ENCODE data around the gene SLC8A1. TPM values are rescaled to one million over a fixed set of nuclear protein-coding genes. Genes with fewer than 3 reads are reported as not detected.

The SLC8A1 gene
- total and polyA plus RNA-seq, 2 donors (not counting 1 experiment from before 2014, with no cell fraction given): 17.4 to 109 TPM

GRCh38 chr2:40450796-40451430, 977 bp downstream of the SLC8A1 start:
- peak; percentile 80 to 83 for DNase-seq (ENCODE audit: low read depth in 2 of 2)
- H3K27me3 ChIP-seq (ENCODE audit: control insufficient read depth, insufficient read depth, low read length): no peaks in the 10 kb centered on the region
- H3K9me3 ChIP-seq (ENCODE audit: control insufficient read depth, insufficient read depth, low read depth, low read length): no peaks in the 10 kb centered on the region
- peak overlapping the region; percentile 89 for H3K4me2 ChIP-seq (ENCODE audit: extremely low read depth, insufficient read depth, low read length)
- H2AFZ ChIP-seq (ENCODE audit: low read length): peak overlapping the region; percentile 90
- no peak for TF ChIP-seq CTCF (conservative IDR thresholded peaks at IDR 0.05 in 1 of 2, IDR thresholded peaks at IDR 0.05 in 1 of 2; ENCODE audit: low read depth in 1 of 2, low read length in 2 of 2)
- no peak for TF ChIP-seq EZH2 (IDR thresholded peaks at IDR 0.05; ENCODE audit: low read length, missing control alignments)
- peak overlapping the region; percentile 71 for H3K27ac ChIP-seq (ENCODE audit: insufficient read depth, low read length)
- peaks cover 18% of the 10 kb centered on the region for H3K79me2 ChIP-seq (ENCODE audit: control insufficient read depth, insufficient read depth, low read length)
- peak overlapping the region; percentile 44 for H3K9ac ChIP-seq (ENCODE audit: insufficient read depth, low read length)
- H3K4me3 ChIP-seq (replicated peaks in 1 of 4; ENCODE audit: control extremely low read depth in 1 of 4, insufficient read depth in 1 of 4, low read depth in 3 of 4, low read length in 4 of 4): peak overlapping the region; percentile 84 to 89 (median 85)
- no peaks in the 10 kb centered on the region for H4K20me1 ChIP-seq (ENCODE audit: control insufficient read depth, extremely low read depth, insufficient read depth, low read length)
- peaks cover 2% of the 10 kb centered on the region for H3K4me1 ChIP-seq (ENCODE audit: control insufficient read depth, extremely low read depth, insufficient read depth, low read length)
- H3K36me3 ChIP-seq (ENCODE audit: control insufficient read depth, insufficient read depth, low read length): no peaks in the 10 kb centered on the region

GRCh38 chr2:40450066-40450795, 1.7 kb downstream of the SLC8A1 start:
- Histone ChIP-seq H3K9ac (ENCODE audit: insufficient read depth, low read length) (peak overlapping the region; percentile 6), H3K79me2 (ENCODE audit: control insufficient read depth, insufficient read depth, low read length) (peaks cover 18% of the 10 kb centered on the region), H2AFZ (ENCODE audit: low read length) (peak overlapping the region; percentile 2), H3K4me1 (ENCODE audit: control insufficient read depth, extremely low read depth, insufficient read depth, low read length) (no peaks in the 10 kb centered on the region), H3K27ac (ENCODE audit: insufficient read depth, low read length) (peak overlapping the region; percentile 71), H3K36me3 (ENCODE audit: control insufficient read depth, insufficient read depth, low read length) (no peaks in the 10 kb centered on the region), H3K27me3 (ENCODE audit: control insufficient read depth, insufficient read depth, low read length) (no peaks in the 10 kb centered on the region), H3K4me3 (replicated peaks in 1 of 4; ENCODE audit: control extremely low read depth in 1 of 4, insufficient read depth in 1 of 4, low read depth in 3 of 4, low read length in 4 of 4) (peak overlapping the region; percentile 84 to 89 (median 85)), H3K9me3 (ENCODE audit: control insufficient read depth, insufficient read depth, low read depth, low read length) (no peaks in the 10 kb centered on the region), H3K4me2 (ENCODE audit: extremely low read depth, insufficient read depth, low read length) (peak overlapping the region; percentile 72), H4K20me1 (ENCODE audit: control insufficient read depth, extremely low read depth, insufficient read depth, low read length) (no peaks in the 10 kb centered on the region)
- peak; percentile 60 to 62 for DNase-seq (ENCODE audit: low read depth in 2 of 2)
- TF ChIP-seq CTCF (conservative IDR thresholded peaks at IDR 0.05 in 1 of 2, IDR thresholded peaks at IDR 0.05 in 1 of 2; ENCODE audit: low read depth in 1 of 2, low read length in 2 of 2): peak; percentile 4 to 8
- no peak for TF ChIP-seq EZH2 (IDR thresholded peaks at IDR 0.05; ENCODE audit: low read length, missing control alignments)

GRCh38 chr2:40448476-40449079, 3.3 kb downstream of the SLC8A1 start:
- no peak overlapping the region for H3K9ac ChIP-seq (ENCODE audit: insufficient read depth, low read length)
- peak; percentile 42 to 54 for DNase-seq (ENCODE audit: low read depth in 2 of 2)
- no peaks in the 10 kb centered on the region for H3K27me3 ChIP-seq (ENCODE audit: control insufficient read depth, insufficient read depth, low read length)
- no peaks in the 10 kb centered on the region for H4K20me1 ChIP-seq (ENCODE audit: control insufficient read depth, extremely low read depth, insufficient read depth, low read length)
- H3K27ac ChIP-seq (ENCODE audit: insufficient read depth, low read length): no peak overlapping the region
- H3K36me3 ChIP-seq (ENCODE audit: control insufficient read depth, insufficient read depth, low read length): no peaks in the 10 kb centered on the region
- no peak for TF ChIP-seq EZH2 (IDR thresholded peaks at IDR 0.05; ENCODE audit: low read length, missing control alignments)
- TF ChIP-seq CTCF (conservative IDR thresholded peaks at IDR 0.05 in 1 of 2, IDR thresholded peaks at IDR 0.05 in 1 of 2; ENCODE audit: low read depth in 1 of 2, low read length in 2 of 2): peak; percentile 67 to 76
- no peak overlapping the region for H2AFZ ChIP-seq (ENCODE audit: low read length)
- H3K79me2 ChIP-seq (ENCODE audit: control insufficient read depth, insufficient read depth, low read length): peaks cover 18% of the 10 kb centered on the region
- H3K4me1 ChIP-seq (ENCODE audit: control insufficient read depth, extremely low read depth, insufficient read depth, low read length): no peaks in the 10 kb centered on the region
- H3K4me2 ChIP-seq (ENCODE audit: extremely low read depth, insufficient read depth, low read length): no peak overlapping the region
- peak overlapping the region in 1 of 4 experiments; percentile 30 for H3K4me3 ChIP-seq (replicated peaks in 1 of 4; ENCODE audit: control extremely low read depth in 1 of 4, insufficient read depth in 1 of 4, low read depth in 3 of 4, low read length in 4 of 4)
- no peaks in the 10 kb centered on the region for H3K9me3 ChIP-seq (ENCODE audit: control insufficient read depth, insufficient read depth, low read depth, low read length)
